GM19468 (cell line): ENCODE measurements around the gene GPR18.
"Not testable (repeated sequence)": the region's sequence is repeated elsewhere in the genome, so short reads cannot be mapped to it uniquely, and the experiment has no call there.

Experiments used
- ATAC-seq: cut with Tn5 transposase; IDR thresholded peaks from one replicate; pipeline ENCODE4 v1.9.1; 2021; ENCODE audit warnings: mild to moderate bottlenecking, moderate library complexity, moderate number of reproducible peaks; ENCODE audit not compliant: unreplicated experiment; ENCODE audit errors: extremely low read depth

GPR18 gene

GRCh38 chr13:99214731-99215130, 43.4 kb downstream of the GPR18 start:
- no peak for ATAC-seq

GRCh38 chr13:99214232-99214631, 43.9 kb downstream of the GPR18 start:
- peak; percentile 65 for ATAC-seq

- ATAC-seq = no peak
Observed at GRCh38 chr13:99211421-99212035, 46.7 kb downstream of the GPR18 start.

- ATAC-seq = not testable (repeated sequence)
Observed at GRCh38 chr13:99210627-99211026, 47.6 kb downstream of the GPR18 start.

- ATAC-seq = no peak
Observed at GRCh38 chr13:99208845-99209527, 49.2 kb downstream of the GPR18 start.

- no peak for ATAC-seq
Observed at GRCh38 chr13:99208185-99208584, 50.0 kb downstream of the GPR18 start.

GRCh38 chr13:99207511-99207910, 50.7 kb downstream of the GPR18 start:
- ATAC-seq = no peak

- no peak for ATAC-seq
Observed at GRCh38 chr13:99206873-99207272, 51.3 kb downstream of the GPR18 start.

- ATAC-seq = no peak
Observed at GRCh38 chr13:99206226-99206625, 52.0 kb downstream of the GPR18 start.

GRCh38 chr13:99205621-99206220, 52.5 kb downstream of the GPR18 start:
- no peak for ATAC-seq
